WTC11 (cell line): Measurements from ENCODE around the gene NT5DC1.

Experiments
- CREB1 ChIP-seq: sonication (generic); formaldehyde crosslinking; IDR thresholded peaks from 2 replicates; pipeline ENCODE4 v1.8.0; 2023; ENCODE audit warnings: mild to moderate bottlenecking, missing genetic modification reagents
- ESRRA ChIP-seq: sonication (generic); formaldehyde crosslinking; IDR thresholded peaks from 2 replicates; pipeline ENCODE4 v1.8.1; 2022; ENCODE audit warnings: mild to moderate bottlenecking, missing genetic modification reagents, borderline replicate concordance
- IRF2 ChIP-seq: sonication (generic); formaldehyde crosslinking; IDR thresholded peaks from 2 replicates; pipeline ENCODE4 v1.8.0; 2022; ENCODE audit warnings: low read depth, missing genetic modification reagents, borderline replicate concordance
- NR3C1 ChIP-seq: sonication (generic); formaldehyde crosslinking; conservative IDR thresholded peaks from 2 replicates; pipeline ENCODE4 v1.8.1; 2023; ENCODE audit warnings: low read depth, mild to moderate bottlenecking, missing genetic modification reagents
- ZNF263 ChIP-seq: sonication (generic); formaldehyde crosslinking; IDR thresholded peaks from 2 replicates; pipeline ENCODE4 v1.8.1; 2022; ENCODE audit warnings: low read depth, mild to moderate bottlenecking, moderate library complexity, missing genetic modification reagents
- TF ChIP-seq, protein P1 (sequence below): fragments of 200-600 bp; IDR thresholded peaks from 2 replicates; pipeline ENCODE4 v1.8.0; 2022; ENCODE audit warnings: antibody characterized with exemption
- TF ChIP-seq, protein P2 (sequence below): sonication (generic); formaldehyde crosslinking; conservative IDR thresholded peaks from 2 replicates; pipeline ENCODE4 v1.8.1; 2022; ENCODE audit warnings: mild to moderate bottlenecking, missing genetic modification reagents
- TF ChIP-seq, protein P3 (sequence below): sonication (generic); formaldehyde crosslinking; IDR thresholded peaks from 2 replicates; pipeline ENCODE4 v1.8.1; 2022; ENCODE audit warnings: low read depth, mild to moderate bottlenecking, moderate library complexity, missing genetic modification reagents, borderline replicate concordance
- TF ChIP-seq, protein P4 (sequence below): sonication (generic); formaldehyde crosslinking; IDR thresholded peaks from 2 replicates; pipeline ENCODE4 v1.8.1; 2023; ENCODE audit warnings: mild to moderate bottlenecking, missing genetic modification reagents, moderate library complexity
- TF ChIP-seq, protein P5 (sequence below): sonication (generic); formaldehyde crosslinking; IDR thresholded peaks from 2 replicates; pipeline ENCODE4 v1.8.1; 2023; ENCODE audit warnings: mild to moderate bottlenecking, missing genetic modification reagents, borderline replicate concordance

GRCh38 chr6:116060572-116061283 lies 39.9 kb upstream of the NT5DC1 start, which contains the start of gene FRK:
- TF ChIP-seq, protein P1, sequence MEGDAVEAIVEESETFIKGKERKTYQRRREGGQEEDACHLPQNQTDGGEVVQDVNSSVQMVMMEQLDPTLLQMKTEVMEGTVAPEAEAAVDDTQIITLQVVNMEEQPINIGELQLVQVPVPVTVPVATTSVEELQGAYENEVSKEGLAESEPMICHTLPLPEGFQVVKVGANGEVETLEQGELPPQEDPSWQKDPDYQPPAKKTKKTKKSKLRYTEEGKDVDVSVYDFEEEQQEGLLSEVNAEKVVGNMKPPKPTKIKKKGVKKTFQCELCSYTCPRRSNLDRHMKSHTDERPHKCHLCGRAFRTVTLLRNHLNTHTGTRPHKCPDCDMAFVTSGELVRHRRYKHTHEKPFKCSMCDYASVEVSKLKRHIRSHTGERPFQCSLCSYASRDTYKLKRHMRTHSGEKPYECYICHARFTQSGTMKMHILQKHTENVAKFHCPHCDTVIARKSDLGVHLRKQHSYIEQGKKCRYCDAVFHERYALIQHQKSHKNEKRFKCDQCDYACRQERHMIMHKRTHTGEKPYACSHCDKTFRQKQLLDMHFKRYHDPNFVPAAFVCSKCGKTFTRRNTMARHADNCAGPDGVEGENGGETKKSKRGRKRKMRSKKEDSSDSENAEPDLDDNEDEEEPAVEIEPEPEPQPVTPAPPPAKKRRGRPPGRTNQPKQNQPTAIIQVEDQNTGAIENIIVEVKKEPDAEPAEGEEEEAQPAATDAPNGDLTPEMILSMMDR: no peak
- TF ChIP-seq, protein P2, sequence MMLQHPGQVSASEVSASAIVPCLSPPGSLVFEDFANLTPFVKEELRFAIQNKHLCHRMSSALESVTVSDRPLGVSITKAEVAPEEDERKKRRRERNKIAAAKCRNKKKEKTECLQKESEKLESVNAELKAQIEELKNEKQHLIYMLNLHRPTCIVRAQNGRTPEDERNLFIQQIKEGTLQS (CRISPR knock-in tag): no peak
- TF ChIP-seq, protein P3, sequence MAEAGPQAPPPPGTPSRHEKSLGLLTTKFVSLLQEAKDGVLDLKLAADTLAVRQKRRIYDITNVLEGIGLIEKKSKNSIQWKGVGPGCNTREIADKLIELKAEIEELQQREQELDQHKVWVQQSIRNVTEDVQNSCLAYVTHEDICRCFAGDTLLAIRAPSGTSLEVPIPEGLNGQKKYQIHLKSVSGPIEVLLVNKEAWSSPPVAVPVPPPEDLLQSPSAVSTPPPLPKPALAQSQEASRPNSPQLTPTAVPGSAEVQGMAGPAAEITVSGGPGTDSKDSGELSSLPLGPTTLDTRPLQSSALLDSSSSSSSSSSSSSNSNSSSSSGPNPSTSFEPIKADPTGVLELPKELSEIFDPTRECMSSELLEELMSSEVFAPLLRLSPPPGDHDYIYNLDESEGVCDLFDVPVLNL (CRISPR knock-in tag): no peak
- TF ChIP-seq, protein P4, sequence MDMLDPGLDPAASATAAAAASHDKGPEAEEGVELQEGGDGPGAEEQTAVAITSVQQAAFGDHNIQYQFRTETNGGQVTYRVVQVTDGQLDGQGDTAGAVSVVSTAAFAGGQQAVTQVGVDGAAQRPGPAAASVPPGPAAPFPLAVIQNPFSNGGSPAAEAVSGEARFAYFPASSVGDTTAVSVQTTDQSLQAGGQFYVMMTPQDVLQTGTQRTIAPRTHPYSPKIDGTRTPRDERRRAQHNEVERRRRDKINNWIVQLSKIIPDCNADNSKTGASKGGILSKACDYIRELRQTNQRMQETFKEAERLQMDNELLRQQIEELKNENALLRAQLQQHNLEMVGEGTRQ (CRISPR knock-in tag): no peak
- TF ChIP-seq ZNF263 (CRISPR knock-in tag) (no peak), CREB1 (CRISPR knock-in tag) (no peak), ESRRA (CRISPR knock-in tag) (no peak), IRF2 (CRISPR knock-in tag) (no peak), NR3C1 (no peak)
- TF ChIP-seq, protein P5, sequence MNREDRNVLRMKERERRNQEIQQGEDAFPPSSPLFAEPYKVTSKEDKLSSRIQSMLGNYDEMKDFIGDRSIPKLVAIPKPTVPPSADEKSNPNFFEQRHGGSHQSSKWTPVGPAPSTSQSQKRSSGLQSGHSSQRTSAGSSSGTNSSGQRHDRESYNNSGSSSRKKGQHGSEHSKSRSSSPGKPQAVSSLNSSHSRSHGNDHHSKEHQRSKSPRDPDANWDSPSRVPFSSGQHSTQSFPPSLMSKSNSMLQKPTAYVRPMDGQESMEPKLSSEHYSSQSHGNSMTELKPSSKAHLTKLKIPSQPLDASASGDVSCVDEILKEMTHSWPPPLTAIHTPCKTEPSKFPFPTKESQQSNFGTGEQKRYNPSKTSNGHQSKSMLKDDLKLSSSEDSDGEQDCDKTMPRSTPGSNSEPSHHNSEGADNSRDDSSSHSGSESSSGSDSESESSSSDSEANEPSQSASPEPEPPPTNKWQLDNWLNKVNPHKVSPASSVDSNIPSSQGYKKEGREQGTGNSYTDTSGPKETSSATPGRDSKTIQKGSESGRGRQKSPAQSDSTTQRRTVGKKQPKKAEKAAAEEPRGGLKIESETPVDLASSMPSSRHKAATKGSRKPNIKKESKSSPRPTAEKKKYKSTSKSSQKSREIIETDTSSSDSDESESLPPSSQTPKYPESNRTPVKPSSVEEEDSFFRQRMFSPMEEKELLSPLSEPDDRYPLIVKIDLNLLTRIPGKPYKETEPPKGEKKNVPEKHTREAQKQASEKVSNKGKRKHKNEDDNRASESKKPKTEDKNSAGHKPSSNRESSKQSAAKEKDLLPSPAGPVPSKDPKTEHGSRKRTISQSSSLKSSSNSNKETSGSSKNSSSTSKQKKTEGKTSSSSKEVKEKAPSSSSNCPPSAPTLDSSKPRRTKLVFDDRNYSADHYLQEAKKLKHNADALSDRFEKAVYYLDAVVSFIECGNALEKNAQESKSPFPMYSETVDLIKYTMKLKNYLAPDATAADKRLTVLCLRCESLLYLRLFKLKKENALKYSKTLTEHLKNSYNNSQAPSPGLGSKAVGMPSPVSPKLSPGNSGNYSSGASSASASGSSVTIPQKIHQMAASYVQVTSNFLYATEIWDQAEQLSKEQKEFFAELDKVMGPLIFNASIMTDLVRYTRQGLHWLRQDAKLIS (CRISPR knock-in tag): no peak
